HG03354 (cell line): Measurements from ENCODE around the gene ABCD3.
"Not testable (repeated sequence)": the region's sequence is repeated elsewhere in the genome, so short reads cannot be mapped to it uniquely, and the experiment has no call there.

Experiments
- ATAC-seq: cut with Tn5 transposase; IDR thresholded peaks from one replicate; pipeline ENCODE4 v1.9.1; 2021; ENCODE audit warnings: mild to moderate bottlenecking; ENCODE audit not compliant: unreplicated experiment, poor library complexity, severe bottlenecking

Gene ABCD3

DNA sequence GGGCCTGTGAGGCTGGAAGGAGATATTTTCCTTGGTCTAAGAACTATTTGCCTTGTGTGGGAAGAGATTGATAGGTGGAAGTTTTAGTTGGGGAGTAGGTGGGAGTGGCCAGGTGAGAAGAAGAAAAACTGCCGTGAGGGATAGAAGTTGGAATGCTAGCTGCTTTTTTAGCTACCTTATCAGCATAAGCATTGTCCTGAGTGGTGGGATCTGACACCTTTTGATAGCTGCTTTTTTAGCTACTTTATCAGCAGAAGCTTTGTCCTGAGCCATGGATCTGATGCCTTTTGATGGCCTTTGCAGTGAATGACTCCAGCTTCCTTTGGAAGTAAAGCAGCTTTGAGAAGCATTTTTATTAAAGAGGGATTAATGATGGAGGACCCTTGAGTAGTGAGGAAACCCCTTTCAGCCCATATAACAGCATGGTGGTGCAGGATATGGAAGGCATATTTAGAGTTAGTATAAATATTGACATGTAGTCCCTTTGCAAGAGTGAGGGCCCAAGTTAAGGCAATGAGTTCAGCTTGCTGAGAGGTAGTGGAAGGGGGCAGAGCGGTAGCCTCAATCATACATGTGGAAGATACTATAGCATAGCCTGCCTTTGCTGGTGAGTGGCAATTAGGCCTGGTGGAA is 149.9 kb downstream of the ABCD3 start:
- ATAC-seq: not testable (repeated sequence)
